Stimulated activated CD4-positive, alpha-beta T cell treated with anti-CD3 and anti-CD28 coated beads, Interleukin-1b, Interleukin-23, amount 100 ng/mL, for 1 hour (primary cell): ENCODE data around the gene SMPDL3A.

Source experiments
- DNase-seq, 2 donors: peaks; one replicate each; pipeline ENCODE4 v3.0.0-alpha.2; 2020; ENCODE audit warnings: low read depth in 2 of 2

Gene SMPDL3A

DNA sequence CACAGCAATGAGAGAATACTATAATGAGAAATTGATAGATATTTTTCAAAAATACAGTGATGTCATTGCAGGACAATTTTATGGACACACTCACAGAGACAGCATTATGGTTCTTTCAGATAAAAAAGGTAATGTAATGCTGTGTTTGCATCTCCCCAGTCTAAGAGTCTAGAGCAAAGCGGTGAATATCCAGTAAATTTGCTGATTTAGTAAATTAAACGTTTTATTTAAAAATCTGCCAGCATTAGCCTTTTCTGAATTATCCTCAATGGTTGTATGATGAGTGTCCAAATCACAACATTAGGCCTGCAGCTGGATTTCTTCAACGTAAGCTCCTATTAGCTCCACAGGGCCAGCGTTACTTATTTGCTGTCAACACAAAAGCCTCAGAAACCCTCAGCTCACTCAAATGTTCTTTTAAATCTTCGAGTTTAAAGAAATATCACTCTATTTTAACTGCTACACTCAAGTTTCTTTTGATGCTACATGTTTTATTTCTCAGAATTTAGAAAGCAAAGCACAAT is 16.0 kb downstream of the SMPDL3A start:
- no peak for DNase-seq

DNA sequence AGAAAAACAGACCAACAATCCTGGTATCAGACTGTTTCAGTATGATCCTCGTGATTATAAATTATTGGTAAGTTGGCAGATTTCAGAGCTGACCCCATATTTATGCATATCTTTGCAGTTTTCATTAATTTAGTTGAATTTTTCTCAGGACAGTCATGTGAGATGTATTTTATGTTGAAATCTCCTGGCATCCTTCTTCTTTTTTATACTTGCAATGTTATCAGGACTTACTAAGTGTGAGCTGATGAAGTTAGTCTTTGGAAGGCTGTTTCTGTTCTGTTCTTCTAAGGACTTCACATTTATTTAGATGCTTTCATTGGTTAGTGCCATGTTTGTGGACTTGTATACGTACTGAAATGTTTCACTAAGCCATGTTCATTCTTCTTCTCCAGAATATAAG is 17.2 kb downstream of the SMPDL3A start:
- DNase-seq = no peak

DNA sequence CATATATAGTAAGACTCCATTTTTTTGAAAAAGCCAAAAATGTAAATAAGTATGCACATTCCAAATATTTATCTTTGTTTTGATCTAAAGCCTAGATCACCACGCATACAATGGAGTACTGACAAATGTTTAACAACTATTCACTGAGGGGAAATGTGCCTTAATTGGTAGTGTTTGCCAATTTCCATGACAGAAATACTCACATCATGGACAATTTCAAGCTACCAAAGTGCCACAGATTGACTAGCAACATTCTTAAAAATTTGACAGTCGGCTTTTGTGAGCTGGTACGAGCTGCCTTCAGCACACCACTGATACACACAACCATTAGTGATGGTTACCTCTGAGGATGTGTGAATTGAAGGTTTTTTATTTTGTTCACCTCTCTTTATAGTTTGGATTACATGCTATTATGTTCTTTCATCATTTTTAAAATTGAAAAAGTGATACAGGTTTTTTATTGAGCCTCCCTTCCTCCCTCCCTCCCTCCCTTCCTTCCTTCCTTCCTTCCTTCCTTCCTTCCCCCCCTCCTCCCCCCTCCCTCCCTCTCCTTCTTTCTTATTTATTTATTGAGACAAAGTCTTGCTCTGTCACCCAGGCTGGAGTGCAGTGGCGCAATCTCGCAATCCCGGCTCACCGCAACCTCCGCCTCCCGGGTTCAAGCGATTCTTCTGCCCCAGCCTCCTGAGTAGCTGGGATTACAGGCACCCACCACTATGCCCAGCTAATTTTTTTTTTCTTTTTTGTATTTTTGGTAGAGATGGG is 19.2 kb downstream of the SMPDL3A start:
- no peak for DNase-seq

DNA sequence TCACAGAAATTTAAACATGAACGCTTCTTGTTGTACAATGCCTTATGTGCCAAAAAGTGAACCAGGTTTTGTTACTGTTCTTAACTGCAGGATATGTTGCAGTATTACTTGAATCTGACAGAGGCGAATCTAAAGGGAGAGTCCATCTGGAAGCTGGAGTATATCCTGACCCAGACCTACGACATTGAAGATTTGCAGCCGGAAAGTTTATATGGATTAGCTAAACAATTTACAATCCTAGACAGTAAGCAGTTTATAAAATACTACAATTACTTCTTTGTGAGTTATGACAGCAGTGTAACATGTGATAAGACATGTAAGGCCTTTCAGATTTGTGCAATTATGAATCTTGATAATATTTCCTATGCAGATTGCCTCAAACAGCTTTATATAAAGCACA is 19.9 kb downstream of the SMPDL3A start:
- no peak for DNase-seq

DNA sequence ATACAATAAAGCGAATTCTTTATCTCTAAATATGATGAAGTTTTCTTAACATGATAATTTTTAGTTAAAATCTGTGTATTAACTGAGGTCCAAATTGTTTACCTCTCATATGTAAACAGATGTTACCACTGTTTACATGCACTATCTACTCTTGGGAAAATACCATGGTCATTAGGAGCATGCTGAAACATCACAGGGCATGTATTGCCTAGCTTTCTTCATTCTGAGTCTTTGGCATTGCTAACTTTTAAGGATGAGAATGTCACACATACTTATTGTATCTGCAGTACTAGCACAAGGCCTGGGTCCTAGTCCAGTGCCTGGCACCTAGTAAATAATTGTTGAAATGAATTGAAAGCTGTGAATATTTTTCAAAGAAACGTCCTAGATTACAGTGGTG is 20.6 kb downstream of the SMPDL3A start:
- no peak for DNase-seq

DNA sequence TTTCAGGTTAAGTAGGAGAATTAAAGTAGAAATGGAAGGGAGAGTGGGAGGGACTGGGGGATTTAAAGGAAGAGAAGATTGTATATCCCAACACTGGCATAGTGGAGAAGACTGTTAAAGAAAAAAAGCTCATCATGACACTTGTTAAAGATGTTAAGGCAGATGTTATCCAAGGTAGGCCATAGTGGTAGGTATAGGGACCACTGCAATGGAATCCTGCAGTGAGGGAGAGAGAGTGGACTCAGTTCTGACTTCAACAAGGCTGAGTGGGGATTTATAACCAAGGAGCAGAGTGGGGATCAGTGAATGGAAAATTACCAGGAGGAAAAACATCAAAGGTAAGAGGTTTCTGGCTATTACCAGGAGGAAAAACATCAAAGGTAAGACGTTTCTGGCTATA is 21.1 kb downstream of the SMPDL3A start:
- no peak for DNase-seq

DNA sequence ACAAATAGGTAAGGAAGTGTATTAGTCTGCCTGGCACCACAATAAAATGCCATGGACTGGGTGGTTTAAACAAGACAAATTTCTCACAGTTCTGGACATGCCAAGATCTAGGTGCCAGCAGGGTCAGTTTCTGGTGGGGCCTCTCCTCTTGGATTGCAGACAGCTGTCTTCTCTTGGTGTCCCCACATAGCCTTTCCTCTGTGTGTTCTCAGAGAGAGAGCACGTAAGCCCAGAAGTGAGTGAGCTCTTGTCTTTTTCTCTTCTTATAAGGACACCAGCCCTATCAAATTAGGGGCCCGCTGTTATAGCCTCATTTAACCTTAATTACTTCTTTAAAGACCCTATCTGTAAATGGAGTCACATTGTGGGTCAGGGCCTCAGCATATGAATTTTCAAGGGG is 28.3 kb downstream of the SMPDL3A start:
- DNase-seq = no peak

DNA sequence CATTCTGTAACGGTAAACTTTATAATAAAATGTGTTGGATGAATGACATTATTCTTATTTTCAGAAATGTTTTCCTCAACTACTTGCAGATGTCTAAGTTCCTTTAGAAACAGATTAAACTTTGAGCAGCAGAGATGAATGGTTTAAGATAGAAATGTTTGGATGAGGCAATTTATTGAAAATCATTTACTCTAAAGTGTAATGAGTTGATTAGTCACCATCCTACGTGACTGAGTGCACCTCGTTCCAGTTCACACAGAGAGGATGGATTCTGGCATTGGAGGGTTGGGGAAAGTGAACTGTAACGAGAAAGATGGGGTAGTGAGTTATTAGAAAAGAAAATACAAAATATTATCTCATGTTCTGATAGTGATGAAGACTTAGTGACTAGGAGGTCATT is 28.7 kb downstream of the SMPDL3A start:
- no peak for DNase-seq

DNA sequence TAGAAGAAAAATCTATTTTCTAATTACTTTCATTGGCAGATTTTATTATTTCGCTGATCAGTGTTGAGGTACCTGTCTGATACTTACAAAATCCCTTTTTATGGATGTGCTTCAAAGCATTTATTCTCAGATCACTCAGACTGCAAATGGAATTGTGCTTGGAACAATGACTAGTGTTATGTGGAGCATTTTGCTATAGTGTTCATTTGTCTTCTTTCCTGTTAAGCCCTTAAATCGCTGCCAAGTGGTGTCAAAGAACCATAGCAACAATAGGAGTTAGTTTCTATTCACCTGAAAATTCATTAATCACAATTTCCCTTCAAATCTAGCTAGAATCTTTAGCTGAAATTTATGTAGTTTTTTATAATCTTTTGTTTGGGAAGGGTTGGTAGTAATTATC is 29.8 kb downstream of the SMPDL3A start:
- DNase-seq = no peak

DNA sequence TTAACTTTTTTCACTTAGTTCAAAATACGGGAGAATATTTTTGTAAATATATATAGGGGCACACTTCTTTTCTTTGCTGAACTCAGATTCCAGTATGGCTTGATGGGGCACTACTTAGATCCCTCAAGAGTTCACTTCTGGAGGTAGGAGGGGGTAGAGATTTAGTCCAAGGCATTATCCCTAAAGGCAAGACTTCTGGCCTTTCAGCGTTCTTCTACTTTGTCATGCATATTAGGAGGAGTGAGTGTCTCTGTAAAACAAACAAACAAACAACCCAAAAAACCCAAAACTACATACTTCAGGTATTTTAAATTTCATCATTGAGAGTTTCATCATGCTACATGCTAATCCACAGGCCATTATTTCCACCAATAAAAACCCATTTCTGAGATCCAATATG is 32.0 kb downstream of the SMPDL3A start:
- no peak for DNase-seq

DNA sequence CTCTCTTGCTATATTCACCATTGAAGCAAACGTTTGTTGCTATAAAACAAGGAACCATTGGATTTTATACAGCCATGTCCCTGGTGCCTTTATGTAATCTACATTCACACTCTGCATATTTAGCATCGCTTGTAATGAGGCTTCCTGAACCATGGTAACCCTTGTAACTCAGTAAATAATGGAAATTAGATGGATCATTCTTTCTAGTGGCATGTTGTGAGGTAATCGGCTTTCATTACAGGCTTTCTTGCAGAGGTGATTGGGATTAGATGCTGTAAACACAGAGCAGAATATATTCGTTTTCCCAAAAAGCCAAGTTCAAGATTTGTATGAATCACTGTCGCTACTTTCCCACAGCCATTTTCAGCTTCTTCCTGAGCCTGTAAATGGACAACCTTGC is 36.1 kb downstream of the SMPDL3A start:
- no peak for DNase-seq

DNA sequence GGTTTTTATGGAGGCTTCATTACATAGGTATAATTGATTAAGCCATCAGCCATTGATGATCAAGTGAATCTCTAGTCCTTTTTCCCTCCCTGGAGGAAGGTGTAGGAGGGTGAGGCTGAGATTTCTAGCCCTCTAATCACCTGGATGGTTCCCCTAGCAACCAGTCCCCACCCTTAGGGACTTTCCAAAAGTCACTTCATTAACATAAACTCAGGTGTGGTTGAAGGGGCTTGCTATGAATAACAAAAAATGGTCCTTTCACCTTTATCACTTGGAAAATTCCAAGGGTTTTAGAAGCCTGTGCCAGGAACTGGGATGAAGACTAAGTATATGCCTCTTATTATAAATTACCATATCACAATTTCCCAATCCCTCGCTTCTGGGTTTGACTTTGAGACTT is 40.4 kb downstream of the SMPDL3A start:
- DNase-seq = no peak

DNA sequence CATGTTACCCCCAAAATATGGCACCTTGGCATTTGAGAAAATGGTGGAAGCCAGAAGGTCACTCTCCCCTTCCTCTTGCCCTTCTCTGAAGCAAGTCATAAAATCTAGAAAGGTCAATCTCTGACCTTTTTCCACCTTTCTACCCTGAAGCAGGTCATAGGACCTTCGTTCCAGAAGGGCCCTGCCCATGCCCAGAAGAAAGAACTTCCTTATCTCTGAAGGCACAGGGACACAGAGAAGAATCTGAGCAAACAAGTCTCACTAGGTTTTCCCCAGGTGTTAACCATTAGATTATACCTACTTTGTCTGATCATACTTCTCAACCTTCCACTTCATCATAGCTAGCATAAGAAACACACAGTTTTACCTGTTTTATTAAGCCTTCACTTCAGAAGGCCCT is 42.5 kb downstream of the SMPDL3A start:
- no peak for DNase-seq

DNA sequence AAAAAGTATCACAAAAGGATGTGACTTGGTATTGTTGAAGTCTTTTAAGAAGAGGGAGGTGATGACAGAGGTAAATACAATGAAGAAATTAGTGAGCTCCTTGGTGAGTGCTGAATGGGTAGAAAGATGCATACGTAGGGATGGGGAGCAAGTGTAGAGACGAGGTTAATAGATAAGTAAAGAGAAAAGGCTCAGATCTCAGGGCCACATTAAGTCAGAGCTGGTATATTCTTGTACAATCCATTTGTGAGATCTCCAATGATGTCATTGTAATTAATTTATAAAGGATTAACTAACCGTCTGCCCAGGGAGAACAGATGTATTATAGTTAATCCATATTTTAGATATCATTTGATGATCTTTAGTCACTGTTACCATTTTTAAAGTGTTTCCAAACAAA is 43.4 kb downstream of the SMPDL3A start:
- DNase-seq = no peak

DNA sequence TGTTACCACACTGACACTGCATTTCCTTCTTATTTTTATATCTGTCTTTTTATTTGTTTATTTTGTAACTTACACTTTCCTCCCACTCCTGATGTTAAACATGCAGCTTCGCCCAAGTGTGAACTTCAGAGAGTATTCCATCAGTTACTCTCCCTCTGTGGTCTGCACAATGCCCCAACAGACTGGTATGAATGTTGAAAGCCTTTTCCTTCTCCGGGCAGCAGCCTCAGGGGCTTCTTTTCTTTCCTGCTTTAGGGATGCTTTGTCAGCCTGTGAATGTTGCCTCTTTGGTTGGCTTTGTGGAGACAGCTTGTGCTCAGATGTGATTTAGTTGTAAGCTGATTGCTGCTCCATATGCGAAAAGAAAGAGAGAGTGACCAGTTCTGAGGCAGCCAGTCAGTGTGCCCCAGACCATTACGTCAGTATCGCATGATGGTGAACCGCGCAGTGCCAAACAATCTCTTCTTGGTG is 44.0 kb downstream of the SMPDL3A start:
- DNase-seq = no peak

DNA sequence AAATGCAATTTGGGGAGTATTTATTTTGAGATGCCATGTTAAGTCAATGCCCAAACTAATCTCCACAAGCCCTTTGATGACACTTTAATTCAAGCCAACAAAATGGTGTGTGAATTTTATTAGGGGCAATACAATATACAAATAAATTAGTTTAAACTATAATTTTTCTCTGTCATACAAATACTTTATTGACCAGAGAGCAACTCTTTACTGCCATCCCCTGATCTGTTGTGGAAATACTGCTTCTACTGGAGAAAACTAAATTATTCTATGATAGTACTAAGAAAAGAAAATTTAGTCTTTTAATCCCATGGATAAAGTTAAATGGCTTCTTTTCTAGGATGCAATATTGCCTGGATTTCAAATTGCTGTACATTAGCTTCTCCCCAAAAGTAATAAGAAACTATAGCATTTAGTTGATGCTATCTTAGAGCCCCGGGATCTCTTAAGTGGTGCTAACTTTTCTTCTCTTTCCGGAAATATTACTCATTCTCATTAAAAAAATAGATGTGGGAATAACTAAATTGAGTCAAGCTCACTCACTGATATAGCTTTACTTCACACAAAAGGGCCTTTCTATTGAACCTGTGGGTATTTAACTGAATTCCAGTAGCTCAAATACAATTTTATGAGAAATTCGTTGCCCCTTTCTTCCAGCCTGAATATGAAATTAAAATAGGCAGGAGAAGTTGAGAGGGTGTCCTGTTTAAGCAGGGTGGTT is 49.2 kb downstream of the SMPDL3A start:
- DNase-seq = no peak

DNA sequence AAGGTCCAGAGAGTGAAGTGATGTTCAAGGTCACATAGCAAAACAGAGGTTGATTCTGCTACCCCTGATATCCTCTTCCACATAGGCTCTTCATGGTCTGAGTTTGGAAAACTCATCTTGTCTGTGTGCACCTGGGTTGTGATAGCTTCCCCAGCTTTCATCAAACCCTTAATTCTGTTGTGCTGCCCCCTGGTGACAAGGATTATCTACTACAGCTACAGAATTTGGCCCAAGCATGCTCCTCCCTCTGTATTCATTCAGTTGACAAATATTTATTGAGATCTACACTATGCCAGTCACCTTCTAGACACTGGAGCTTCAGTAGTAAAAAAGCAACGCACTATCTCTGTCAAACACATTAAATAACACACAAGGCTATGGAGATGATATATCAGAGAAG is 50.4 kb downstream of the SMPDL3A start:
- peak; percentile 1 to 5 for DNase-seq

DNA sequence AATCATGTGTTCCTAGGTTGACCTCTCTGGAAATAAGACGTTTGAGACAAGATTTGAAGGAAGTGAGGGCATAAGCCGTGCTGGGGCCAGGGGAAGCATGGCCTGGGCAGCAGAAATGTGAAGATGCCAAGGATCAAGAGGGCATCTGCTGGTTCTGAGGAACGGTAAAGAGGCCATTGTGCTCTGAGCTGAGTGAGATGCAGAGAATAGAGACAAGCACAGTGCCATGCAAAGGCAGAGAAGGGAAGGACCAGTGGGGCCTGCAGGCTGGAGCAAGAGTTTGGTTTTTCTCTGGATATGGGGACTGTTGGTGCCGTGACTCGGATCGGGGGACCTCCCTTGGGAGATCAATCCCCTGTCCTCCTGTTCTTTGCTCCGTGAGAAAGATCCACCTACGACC is 50.8 kb downstream of the SMPDL3A start:
- DNase-seq = no peak

DNA sequence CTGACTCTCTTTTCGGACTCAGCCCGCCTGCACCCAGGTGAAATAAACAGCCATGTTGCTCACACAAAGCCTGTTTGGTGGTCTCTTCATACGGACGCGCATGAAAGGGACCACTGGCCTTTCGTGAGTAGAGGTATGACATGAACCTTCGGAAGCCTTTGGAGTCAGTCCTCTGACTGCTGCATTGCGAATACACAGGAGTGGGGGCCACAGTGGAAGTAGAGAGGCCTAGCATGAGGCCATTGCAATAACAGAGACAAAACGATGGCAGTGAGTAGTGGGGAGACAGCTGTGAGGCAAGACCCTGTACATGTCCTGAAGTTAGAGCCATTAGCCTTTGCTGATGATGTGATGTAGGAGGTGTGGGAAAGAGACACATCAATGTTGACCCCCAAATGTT is 56.4 kb downstream of the SMPDL3A start:
- DNase-seq = no peak

DNA sequence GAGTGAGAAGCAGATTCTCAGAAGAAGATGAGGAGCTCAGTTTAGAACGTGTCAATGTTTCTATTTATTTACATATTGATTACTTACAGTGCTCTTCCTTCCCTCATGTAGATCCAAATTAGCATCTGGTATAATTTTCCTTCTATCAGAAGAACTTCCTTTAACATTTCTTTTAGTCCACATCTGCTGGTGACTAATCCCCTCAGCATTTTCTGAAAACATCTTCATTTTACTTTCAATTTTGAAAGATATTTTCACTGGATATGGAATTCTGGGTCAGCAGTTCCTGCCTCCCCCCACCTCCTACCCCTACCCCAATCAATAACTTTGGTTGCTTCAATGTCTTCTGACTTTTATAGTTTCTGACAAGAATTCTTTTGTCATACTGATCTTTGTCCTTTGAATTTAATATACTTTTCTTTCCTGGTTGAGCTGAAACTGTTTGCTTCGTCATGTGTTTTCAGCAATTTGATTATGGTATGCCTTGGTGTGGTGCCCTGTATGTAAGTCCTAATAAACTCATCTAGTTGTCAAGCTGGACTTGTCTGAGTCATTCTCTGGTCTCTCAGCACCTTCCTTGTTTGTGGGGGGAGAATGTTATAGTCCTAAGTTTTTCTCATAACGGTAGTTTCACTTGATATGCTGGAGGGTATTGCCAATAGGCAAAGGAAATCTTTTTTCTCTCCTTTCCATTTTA is 57.0 kb downstream of the SMPDL3A start:
- no peak for DNase-seq

DNA sequence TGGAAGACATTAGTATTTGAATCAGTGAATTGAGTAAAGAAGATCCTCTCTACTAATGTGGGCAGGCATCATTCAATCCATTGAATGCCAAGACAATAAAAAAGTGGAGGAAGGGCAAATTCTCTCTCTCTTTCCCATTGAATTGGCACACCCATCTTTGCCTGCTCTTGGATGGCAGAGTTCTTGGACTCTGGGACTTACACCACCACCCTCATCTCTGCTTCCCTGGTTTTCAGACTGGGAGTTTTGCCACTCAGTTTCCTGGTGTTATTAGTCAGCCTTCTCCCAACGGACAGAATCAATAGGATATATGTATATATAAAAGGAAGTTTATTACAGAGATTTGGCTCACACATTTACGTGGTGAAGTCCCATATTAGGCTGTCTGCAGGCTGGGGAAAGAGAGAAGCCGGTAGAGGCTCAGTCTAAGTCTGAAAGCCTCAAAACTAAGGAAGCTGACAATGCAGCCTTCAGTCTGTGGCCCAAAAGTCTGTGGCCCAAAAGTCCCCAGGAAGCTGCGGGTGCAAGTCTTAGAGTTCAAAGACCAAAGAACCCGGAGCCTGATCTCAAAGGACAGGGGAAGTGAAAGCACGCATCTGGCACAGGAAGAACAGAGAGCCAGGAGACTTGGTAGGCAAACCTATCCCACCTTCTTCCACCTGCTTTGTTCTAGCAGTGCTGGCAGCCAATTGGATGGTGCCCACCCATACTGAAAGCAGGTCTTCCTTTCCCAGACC is 64.4 kb downstream of the SMPDL3A start:
- DNase-seq = no peak
